AG04450 (cell line): ENCODE results near the gene SYT3. TPM values are rescaled to one million over a fixed set of nuclear protein-coding genes. Genes with fewer than 3 reads are reported as not detected.
A peak's percentile ranks its signal among the peaks of the same experiment; 100 is the strongest.

Experiments
- CTCF ChIA-PET: fragments of 300-600, 350-600 bp; formaldehyde crosslinking; extraction: SDS; loops from one replicate; lab custom pipeline; 2022; ENCODE audit warnings: antibody characterized with exemption, inconsistent platforms; lab: Charles Lee
- POLR2A ChIA-PET: fragments of 350-600 bp; formaldehyde crosslinking; extraction: SDS; loops from one replicate; lab custom pipeline; 2021; ENCODE audit warnings: antibody characterized with exemption, inconsistent platforms; lab: Yijun Ruan, JAX
- DNase-seq: peaks from one replicate; pipeline ENCODE4 v3.0.0-alpha.2; 2011; ENCODE audit warnings: low read depth, low spot score
- H3K27ac ChIP-seq: one replicate; pipeline ENCODE4 v1.5.1; 2012; ENCODE audit warnings: low read depth, low read length, control low read depth
- H3K27me3 ChIP-seq: one replicate; pipeline ENCODE4 v1.6.0; 2012; ENCODE audit warnings: low read length; ENCODE audit not compliant: control insufficient read depth, insufficient read depth
- H3K4me3 ChIP-seq: 2 replicates; pipeline ENCODE4 v1.5.1; 2011; ENCODE audit warnings: mild to moderate bottlenecking, low read depth, low read length, control low read depth
- H3K9me3 ChIP-seq: 2 replicates; pipeline ENCODE4 v1.5.1; 2012; ENCODE audit warnings: low read length; ENCODE audit not compliant: control insufficient read depth, insufficient read depth
- polyA minus RNA-seq: library from RNA; depleted of rRNA, polyadenylated mRNA; stranded (reverse); fragments of >200 nt; gene quantifications from 2 replicates; pipeline ENCODE4 v1.2.3, GENCODE V29; 2011; rRNA and poly(A)+ RNA removed
- polyA plus RNA-seq: library from polyadenylated mRNA; depleted of rRNA; stranded (reverse); fragments of >200 nt; gene quantifications from 2 replicates; pipeline ENCODE4 v1.2.3, GENCODE V29; 2011; rRNA removed
- TF ChIP-seq, protein P1 (sequence below): IDR thresholded peaks from 2 replicates; pipeline ENCODE4 v1.5.1; 2011; ENCODE audit warnings: low read depth, low read length, control low read depth, inconsistent platforms

SYT3 gene, protein sequence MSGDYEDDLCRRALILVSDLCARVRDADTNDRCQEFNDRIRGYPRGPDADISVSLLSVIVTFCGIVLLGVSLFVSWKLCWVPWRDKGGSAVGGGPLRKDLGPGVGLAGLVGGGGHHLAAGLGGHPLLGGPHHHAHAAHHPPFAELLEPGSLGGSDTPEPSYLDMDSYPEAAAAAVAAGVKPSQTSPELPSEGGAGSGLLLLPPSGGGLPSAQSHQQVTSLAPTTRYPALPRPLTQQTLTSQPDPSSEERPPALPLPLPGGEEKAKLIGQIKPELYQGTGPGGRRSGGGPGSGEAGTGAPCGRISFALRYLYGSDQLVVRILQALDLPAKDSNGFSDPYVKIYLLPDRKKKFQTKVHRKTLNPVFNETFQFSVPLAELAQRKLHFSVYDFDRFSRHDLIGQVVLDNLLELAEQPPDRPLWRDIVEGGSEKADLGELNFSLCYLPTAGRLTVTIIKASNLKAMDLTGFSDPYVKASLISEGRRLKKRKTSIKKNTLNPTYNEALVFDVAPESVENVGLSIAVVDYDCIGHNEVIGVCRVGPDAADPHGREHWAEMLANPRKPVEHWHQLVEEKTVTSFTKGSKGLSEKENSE
- polyA plus RNA-seq (0.02 and 0.05 TPM in 2 replicates), polyA minus RNA-seq (not detected in 2 replicates)

DNA sequence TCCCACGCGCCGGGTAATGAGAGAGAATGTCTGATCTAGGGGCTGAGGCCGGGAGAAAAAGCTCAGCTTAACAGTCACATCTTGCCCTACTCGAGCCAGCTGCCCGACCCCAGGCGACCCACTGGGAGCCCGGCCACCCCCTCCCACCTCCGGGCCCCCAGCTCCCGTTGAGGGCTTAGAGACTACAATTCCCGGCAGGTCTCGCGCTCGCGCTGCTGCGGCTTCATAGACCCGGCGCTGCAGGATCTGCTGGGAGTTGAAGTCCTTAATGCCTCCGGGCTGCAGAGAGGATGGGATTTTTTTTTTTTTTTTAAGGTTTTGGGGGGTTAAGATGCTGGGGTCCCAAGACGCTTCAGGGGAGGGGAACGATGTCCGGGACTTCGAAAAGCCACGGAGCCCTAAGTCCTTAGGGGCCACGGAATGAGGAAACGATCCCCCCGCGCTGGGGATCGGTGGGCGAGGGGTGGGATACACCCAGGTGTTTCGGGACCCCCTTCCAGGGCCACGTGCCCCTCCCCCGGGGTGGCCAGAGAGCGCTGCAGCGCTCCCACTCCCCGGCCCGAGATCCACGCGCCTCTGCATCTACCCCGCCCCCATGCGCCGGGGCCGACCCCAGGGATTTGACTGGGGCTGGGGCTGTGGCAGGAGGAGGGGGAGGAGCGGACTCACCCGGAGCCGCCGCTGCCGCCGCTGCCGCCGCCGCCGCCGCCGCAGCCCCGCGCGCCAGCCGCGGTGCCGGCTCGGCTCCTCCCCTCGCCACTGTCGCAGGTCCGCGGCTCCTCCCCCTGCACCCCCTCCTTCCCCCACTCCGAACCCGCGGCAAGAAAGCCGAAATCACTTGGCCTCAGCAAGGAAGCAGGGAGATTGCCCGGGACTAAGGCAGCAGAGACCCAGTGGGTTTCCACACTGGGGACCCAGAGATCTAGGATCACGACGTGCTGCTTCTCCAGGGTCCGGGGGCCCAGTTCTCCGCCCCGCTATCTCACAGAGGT is at the start of gene SYT3:
Gene SYT3 (minus strand): TSS at position 761 of the 992 bp plus-strand sequence. CDS start 2,470 bp downstream, outside the sequence.
- POLR2A ChIA-PET = no interaction called here

DNA sequence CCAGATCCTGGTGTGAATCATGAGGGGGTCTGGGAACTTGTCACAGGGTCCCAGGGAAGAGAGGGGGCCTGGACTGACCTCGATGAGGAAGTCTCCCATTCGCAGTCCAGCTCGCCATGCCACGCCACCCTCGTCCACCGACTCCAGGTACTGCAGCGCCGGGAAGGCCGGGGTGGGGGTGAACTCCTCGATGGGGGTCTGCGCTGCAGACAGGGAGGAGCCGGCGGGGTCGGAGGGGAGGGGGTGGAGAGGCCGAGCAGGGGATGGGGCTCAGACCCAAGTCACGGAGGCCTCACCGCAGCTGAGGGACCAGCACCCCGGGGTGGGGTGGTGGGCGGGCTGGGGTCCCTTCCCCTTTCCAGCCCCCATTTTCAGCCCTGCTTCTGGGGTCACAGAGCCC is 49.1 kb upstream of the SYT3 start:
- peaks cover 11% of the 10 kb centered on the region for H3K27me3 ChIP-seq
- ChIA-PET CTCF (no interaction called here), POLR2A (no interaction called here)
- H3K9me3 ChIP-seq = no peaks in the 10 kb centered on the region; the same call in 1 of the 2 replicates
- H3K4me3 ChIP-seq = no peak overlapping the region
- DNase-seq = no peak
- H3K27ac ChIP-seq = no peak overlapping the region
- TF ChIP-seq, protein P1, sequence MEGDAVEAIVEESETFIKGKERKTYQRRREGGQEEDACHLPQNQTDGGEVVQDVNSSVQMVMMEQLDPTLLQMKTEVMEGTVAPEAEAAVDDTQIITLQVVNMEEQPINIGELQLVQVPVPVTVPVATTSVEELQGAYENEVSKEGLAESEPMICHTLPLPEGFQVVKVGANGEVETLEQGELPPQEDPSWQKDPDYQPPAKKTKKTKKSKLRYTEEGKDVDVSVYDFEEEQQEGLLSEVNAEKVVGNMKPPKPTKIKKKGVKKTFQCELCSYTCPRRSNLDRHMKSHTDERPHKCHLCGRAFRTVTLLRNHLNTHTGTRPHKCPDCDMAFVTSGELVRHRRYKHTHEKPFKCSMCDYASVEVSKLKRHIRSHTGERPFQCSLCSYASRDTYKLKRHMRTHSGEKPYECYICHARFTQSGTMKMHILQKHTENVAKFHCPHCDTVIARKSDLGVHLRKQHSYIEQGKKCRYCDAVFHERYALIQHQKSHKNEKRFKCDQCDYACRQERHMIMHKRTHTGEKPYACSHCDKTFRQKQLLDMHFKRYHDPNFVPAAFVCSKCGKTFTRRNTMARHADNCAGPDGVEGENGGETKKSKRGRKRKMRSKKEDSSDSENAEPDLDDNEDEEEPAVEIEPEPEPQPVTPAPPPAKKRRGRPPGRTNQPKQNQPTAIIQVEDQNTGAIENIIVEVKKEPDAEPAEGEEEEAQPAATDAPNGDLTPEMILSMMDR = no peak

More for the DNA sequence above, at the start of gene SYT3:
- peaks cover 8% of the 10 kb centered on the region for H3K9me3 ChIP-seq
- CTCF ChIA-PET = no interaction called here
- no peak within 1 kb of the TSS for H3K27ac ChIP-seq
- TF ChIP-seq, protein P1 = no peak
- no peak for DNase-seq
- H3K4me3 ChIP-seq = peak within 1 kb of the TSS; percentile 50
- peaks cover 27% of the 10 kb centered on the region for H3K27me3 ChIP-seq

DNA sequence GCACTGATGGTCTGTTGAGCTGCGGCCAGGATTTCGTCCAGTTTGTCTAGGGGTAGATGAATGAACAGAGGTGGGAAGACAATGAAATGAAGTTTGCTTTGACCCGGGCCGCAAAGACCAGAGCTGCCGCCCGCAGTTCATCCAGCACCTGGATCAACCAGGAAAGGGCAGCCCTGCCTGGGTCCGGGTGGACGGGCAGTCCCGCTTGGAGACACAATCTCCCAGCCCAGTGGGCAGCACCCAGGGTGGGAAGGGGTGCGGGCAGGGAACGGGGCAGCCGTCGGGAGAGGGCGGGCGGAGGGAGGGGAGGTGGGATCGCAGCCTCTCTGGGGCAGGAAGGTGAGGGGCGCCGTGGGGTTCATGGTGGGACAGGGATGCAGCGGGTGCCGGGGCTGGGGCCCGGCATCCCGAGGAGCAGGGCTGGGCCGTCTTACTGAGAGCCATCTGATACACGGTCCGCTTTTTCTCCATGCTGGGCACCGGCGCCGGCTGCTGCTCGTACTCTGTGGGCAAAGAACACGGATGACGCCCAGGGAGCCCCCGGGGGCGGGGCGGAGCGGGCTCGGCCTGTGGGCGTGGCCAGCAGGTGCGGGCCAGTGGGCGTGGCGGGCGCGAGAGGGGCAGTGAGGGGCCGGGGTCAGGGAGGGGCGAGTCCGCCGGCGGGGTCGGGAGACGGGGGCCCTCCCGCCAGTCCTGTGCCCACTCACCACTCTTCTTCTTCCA is 46.8 kb upstream of the SYT3 start:
- Histone ChIP-seq H3K27me3 (peaks cover 2% of the 10 kb centered on the region), H3K4me3 (no peak overlapping the region), H3K27ac (no peak overlapping the region), H3K9me3 (no peaks in the 10 kb centered on the region)
- POLR2A ChIA-PET = no interaction called here
- CTCF ChIA-PET = no interaction called here
- DNase-seq = no peak
- TF ChIP-seq, protein P1 = no peak

DNA sequence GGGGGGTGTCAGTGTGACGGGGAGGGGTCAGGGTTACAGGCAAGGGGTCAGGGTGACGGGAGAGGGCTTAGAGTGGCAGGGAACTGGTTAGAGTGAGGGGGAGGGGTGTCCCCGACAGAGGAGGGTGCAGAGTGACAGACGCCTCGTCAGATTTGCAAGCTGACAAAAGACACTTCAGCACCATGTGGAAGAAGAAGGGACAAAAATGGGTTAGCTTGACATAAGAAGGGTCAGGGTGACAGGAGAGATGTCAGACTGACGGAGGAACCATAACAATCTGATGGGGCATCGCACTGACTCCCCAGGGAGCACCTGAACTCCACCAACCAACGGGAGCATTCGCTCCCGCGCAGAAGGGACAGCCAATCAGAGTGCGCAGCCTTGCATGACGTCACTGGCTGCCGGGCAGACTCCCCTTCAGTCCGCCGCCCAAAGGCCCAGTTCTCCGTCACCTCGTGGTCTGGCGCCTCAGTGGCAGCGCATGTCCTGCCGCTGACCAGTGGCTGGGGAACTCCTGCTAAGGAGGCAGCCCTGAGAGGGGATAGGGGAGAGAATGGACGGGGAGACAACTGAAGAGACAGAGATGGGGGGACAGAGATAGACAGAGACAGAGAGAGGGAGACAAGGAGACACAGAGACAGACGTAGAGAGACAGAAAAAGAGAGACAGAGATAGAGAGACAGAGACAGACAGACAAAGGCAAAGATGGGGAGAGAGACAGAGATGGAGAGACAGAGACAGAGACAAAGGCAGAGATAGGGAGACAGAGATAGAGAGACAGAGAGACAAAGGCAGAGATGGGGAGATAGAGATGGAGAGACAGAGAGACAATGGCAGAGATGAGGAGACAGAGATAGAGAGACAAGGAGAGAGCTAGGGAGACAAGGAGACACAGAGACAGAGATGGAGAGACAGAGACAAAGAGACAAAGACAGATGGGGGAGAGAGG is 39.8 kb upstream of the SYT3 start:
- TF ChIP-seq, protein P1 = no peak
- CTCF ChIA-PET = no interaction called here
- no peak overlapping the region for H3K27ac ChIP-seq
- H3K9me3 ChIP-seq = no peaks in the 10 kb centered on the region
- no peaks in the 10 kb centered on the region for H3K27me3 ChIP-seq
- peak; percentile 36 for DNase-seq
- POLR2A ChIA-PET = no interaction called here
- H3K4me3 ChIP-seq = no peak overlapping the region
